BE2C (cell line): ENCODE data around the gene ZNF26.

Experiments
- DNase-seq: peaks from one replicate; pipeline ENCODE4 v3.0.0-alpha.2; 2020
- H3K27me3 ChIP-seq: fragments of 250-450 bp; sonication (Bioruptor Pico); 2 replicates; pipeline ENCODE4 v1.5.1; 2020; ENCODE audit warnings: mild to moderate bottlenecking
- H3K36me3 ChIP-seq: fragments of 250-450 bp; sonication (Bioruptor Pico); 2 replicates; pipeline ENCODE4 v1.5.1; 2020; ENCODE audit warnings: mild to moderate bottlenecking
- H3K4me1 ChIP-seq: fragments of 250-450 bp; sonication (Bioruptor Pico); 2 replicates; pipeline ENCODE4 v1.5.1; 2020
- H3K4me3 ChIP-seq: 2 replicates; pipeline ENCODE4 v1.5.1; 2011; ENCODE audit warnings: low read depth, low read length
- H3K9me3 ChIP-seq: fragments of 250-450 bp; sonication (Bioruptor Pico); 2 replicates; pipeline ENCODE4 v1.5.1; 2020
- TF ChIP-seq, protein P1 (sequence below): IDR thresholded peaks from 2 replicates; pipeline ENCODE4 v1.5.1; 2012; ENCODE audit warnings: mild to moderate bottlenecking, low read depth, low read length

Gene ZNF26

DNA sequence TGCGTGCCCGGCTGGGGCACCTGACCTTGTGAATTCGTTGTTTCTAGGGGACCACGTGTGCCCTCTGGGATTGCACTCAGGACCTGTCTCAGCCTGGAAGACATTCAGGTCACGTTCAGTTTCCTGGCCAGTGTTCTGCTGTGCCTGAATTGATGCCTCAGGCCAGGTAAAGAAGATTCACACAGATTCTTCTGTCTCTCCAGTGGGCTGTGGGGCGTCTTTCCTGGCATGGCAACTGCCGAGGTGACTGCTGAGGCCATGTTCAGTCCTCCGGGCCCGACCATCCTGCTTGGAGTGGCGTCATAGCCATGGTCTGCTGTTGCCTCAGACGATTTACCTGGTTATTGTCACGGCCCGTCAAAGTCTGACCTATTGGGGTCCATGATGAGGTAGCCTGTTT lies 43.6 kb upstream of the ZNF26 start:
- Histone ChIP-seq H3K4me3 (no peak overlapping the region), H3K4me1 (no peaks in the 10 kb centered on the region), H3K36me3 (peaks cover 40% of the 10 kb centered on the region), H3K9me3 (peaks cover 5% of the 10 kb centered on the region), H3K27me3 (no peaks in the 10 kb centered on the region)
- TF ChIP-seq, protein P1, sequence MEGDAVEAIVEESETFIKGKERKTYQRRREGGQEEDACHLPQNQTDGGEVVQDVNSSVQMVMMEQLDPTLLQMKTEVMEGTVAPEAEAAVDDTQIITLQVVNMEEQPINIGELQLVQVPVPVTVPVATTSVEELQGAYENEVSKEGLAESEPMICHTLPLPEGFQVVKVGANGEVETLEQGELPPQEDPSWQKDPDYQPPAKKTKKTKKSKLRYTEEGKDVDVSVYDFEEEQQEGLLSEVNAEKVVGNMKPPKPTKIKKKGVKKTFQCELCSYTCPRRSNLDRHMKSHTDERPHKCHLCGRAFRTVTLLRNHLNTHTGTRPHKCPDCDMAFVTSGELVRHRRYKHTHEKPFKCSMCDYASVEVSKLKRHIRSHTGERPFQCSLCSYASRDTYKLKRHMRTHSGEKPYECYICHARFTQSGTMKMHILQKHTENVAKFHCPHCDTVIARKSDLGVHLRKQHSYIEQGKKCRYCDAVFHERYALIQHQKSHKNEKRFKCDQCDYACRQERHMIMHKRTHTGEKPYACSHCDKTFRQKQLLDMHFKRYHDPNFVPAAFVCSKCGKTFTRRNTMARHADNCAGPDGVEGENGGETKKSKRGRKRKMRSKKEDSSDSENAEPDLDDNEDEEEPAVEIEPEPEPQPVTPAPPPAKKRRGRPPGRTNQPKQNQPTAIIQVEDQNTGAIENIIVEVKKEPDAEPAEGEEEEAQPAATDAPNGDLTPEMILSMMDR: no peak
- no peak for DNase-seq

- Histone ChIP-seq H3K36me3 (peaks cover 40% of the 10 kb centered on the region), H3K9me3 (peaks cover 5% of the 10 kb centered on the region)
- TF ChIP-seq, protein P1: no peak
Measured at GRCh38 chr12:132945806-132946205, 40.4 kb upstream of the ZNF26 start.

GRCh38 chr12:132946246-132946820 lies 39.8 kb upstream of the ZNF26 start:
- Histone ChIP-seq H3K4me3 (no peak overlapping the region), H3K9me3 (peaks cover 8% of the 10 kb centered on the region), H3K4me1 (no peaks in the 10 kb centered on the region), H3K36me3 (peaks cover 40% of the 10 kb centered on the region), H3K27me3 (no peaks in the 10 kb centered on the region)
- TF ChIP-seq, protein P1: no peak
- DNase-seq: no peak

More at GRCh38 chr12:132945806-132946205, 40.4 kb upstream of the ZNF26 start:
- H3K4me1 ChIP-seq: no peaks in the 10 kb centered on the region
- no peak overlapping the region for H3K4me3 ChIP-seq
- DNase-seq: no peak
- no peaks in the 10 kb centered on the region for H3K27me3 ChIP-seq

- TF ChIP-seq, protein P1: no peak
- Histone ChIP-seq H3K27me3 (no peaks in the 10 kb centered on the region), H3K36me3 (peaks cover 22% of the 10 kb centered on the region), H3K9me3 (peaks cover 3% of the 10 kb centered on the region; the same call in 1 of the 2 replicates), H3K4me3 (no peak overlapping the region), H3K4me1 (no peaks in the 10 kb centered on the region)
- no peak for DNase-seq
Measured at GRCh38 chr12:132948146-132949066, 37.8 kb upstream of the ZNF26 start.

DNA sequence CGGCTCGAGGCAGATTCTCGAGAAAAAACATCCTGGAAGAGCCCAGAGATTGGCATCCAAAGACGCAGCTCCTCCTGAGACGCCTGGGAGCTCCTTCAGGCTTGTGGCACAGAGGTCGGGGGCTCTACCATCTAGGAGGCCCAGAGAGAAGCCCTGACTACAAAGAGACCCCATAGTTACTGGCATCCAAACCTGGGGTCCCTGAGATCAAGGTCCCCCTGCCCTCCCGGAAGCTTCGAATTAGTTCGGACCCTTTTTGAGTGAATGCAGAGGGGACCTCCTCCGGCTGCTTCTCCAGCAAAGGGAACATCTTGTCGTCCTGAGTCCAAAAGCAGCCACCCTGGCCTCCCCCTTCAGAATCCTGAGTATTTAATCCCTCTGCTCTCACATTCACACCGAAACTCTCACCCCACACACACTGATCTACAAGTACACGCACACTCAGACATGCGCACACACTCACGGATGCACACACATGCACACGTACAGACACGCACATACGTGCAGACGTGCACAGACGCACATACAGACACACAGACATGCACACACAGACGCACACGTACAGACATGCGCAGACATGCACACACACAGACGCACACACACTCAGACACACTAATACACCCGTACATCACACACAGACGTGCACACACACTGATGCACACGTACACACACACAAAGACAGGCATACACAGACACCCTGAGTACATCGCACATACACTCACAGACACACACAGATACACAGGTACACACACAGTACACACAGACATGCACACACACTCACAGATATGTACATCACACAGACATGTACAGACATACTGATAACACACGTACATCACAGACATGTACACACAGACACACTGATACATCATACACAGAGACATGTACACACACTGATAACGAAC lies 36.0 kb upstream of the ZNF26 start:
- Histone ChIP-seq H3K36me3 (peaks cover 6% of the 10 kb centered on the region), H3K27me3 (no peaks in the 10 kb centered on the region), H3K4me3 (no peak overlapping the region), H3K4me1 (peaks cover 2% of the 10 kb centered on the region; the same call in 1 of the 2 replicates), H3K9me3 (peaks cover 8% of the 10 kb centered on the region)
- no peak for DNase-seq
- TF ChIP-seq, protein P1: no peak
